Mucosa of gallbladder (tissue), 1 donor: ENCODE measurements around the gene GPR108. TPM values are rescaled to one million over a fixed set of nuclear protein-coding genes. Genes with fewer than 3 reads are reported as not detected.

ENCODE experiments used
- DNase-seq: peaks from one replicate; pipeline ENCODE4 v3.0.0-alpha.2; 2020; ENCODE audit warnings: low spot score
- total RNA-seq: library from RNA; stranded (reverse); gene quantifications from one replicate; pipeline ENCODE4 v1.2.1, GENCODE V29; 2021
- donor health status: DM: no; HTN: no; CAD: no.

Gene GPR108
- total RNA-seq, 1 donor from 2014 or later = 137 TPM

DNA sequence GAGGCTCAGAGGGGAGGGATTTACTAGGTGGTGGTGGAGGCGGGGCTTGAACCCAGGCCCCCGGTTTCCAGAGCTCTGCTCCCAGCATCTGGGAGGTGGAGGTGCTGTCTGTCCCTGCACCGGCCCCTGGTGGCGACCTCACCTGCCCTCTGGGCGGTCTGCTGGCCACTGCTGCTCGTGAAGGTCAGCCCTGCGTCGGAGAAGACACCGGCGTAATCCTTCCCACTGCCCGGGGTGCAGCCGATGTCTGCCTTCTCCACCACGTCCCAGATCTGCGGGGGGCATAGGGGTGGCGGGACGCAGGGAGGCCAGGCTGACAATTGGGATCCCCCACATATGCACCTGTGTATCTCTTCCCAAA, 29.7 kb downstream of the GPR108 start:
- no peak for DNase-seq

DNA sequence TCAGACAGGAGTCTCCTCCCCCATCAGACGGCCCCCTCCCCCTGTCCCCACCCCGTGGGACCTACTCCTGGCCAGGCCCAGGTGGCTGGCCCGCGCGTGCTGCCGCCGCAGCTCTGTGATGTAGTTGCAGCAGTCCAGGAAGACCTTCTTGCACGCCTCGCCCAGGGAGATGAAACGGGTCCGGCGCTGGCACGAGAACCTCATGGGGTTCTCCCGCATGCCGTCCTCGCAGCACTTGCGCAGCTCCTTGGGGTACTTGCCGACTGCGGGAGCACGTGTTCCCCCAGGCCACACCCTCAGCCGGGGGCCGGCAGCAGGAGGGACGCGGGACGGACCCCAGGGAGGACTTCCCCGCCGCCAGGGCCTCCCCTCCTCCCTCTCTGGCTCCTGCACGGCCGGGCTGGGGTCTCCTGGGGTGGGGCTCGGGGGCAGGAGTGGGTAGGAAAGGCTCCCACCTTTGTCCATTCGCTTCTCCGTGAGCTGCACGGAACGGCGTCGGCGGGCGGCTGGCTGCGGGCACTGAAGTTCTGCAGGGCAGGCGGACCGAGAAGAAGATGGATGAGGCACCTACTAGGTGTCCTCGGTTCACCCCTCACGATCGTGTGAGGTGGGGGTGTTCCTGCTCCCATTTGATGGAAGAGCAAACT, 30.2 kb downstream of the GPR108 start:
- DNase-seq = no peak

DNA sequence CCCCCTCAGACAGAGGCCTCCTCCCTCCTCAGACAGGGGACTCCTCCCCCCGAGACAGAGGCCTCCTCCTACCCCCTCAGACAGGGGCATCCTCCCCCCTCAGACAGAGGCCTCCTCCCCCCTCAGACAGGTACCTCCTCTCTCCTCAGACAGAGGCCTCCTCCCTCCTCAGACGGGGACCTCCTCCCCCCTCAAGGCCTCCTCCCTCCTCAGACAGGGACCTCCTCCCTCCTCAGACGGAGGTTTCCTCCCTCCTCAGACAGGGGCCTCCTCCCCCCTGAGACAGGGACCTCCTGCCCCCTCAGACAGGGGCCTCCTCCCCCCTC, 30.8 kb downstream of the GPR108 start:
- DNase-seq = no peak

DNA sequence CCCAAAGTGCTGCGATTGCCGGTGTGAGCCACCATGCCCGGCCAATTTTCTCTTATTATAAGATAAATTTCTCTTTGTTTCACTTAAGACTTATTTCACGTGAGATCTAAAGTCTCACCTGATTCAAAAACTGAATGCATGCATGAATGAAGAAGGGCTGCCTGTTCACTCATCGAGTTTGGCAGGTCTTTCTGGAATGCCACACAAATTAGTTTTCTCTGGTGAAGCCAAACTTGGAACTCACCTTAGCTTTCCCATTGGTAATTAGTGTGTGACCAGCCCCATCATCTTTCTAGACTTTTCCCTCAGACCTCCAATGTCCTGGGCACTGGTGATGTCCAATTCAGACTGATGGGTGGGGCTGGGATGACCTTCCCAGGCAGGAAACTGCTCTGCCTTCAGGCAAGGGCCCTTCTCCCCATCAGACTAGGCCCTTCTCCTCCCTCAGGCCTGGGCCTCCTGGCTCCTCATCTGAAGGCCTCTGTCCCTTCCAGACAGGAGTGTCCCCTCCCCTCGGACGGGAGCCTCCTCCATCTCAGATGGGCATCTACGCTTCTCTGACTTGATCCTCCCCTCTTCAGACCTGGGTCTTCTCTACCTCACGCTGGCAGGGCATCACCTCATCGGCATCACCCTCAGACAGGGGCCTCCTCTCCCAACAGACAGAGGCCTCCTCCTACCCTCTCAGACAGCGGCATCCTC, 31.3 kb downstream of the GPR108 start:
- DNase-seq = no peak

DNA sequence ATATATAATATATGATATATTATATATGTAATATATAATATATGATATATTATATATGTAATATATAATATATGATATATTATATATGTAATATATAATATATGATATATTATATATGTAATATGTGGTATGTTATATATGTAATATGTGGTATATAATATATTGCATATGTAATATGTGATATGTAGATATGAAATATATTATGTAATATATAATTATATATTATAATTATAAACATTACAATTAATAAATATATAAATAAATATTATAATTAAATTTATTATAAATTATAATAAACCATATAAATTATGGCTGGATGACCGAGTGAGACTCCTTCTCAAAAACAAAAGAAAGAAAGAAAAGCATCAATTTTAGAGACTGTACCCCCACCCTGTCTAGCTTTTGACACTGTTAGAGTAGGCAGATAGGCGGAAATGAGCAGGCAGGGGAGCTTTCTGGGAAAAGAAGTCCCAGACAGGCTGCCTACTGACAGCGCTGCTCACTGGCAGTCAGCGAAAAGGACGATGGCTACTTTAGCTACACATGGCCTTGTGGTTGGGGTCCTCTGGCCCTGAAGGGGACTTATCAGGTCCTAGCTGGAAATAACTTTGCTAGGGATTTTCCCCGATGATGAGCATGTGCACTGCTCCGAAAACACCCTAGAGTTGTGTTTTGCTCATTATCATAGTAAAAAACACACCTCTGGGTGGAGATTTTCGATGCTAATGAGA, 36.6 kb downstream of the GPR108 start:
- DNase-seq = no peak

DNA sequence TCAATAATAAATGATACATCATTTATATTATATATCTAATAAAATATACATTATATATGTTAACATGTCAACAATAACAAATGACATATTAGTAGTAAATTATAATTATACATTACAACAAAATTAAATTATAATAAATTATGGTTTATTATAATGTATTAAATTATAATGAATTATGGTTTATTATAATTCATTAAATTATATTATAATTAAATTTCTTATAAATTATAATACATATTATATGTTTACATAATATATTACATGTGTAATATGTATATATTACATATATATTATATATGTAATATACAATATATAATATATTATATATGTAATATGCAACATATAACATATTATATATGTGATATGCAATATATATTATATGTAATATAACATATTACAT, 37.4 kb downstream of the GPR108 start:
- DNase-seq = no peak

DNA sequence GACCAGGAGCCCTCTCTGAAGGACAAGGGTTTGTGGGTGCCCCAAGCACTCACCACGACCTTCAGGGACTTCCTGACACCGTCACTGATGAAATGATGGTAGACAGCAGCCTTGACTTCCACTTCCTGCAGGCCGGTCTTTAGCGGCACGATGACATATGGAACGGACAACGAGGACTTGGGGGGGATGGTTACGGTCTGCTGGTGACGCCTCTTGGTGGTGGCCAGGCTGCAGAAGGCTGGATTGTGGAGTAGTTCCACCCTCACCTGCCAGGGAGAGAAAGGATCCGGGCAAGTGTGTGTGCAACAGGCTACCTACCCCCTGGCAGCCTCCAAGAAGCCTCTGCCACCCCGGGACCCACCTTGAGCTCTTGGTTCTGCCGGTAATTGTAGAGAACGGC, 40.1 kb downstream of the GPR108 start:
- no peak for DNase-seq

DNA sequence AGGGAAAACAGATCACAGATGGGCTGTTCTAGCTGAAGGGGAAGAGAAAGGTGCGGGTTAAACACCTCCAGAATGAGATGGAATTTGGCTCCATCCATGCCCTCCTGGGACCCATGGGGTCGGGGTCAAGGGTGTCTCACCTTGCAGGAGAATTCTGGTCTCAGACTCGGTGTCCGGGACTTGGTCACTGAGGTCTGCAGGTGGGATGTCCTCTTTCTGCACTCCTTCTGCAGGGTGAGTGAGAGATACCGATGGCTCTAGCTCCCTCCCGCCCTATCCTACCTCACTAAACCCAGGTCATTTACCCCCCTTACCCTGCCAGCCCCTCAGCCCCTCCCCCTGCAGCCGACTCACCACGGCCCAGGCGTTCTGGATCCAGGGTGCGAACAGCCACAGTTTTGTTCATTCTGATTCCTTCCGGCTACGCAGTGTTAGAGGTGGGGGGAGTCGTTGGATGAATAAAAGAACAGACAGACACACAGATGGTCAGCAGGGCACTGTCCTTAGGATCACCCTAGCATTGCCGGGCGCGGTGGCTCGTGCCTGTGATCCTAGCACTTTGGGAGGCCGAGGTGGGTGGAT, 41.0 kb downstream of the GPR108 start:
- DNase-seq = no peak

DNA sequence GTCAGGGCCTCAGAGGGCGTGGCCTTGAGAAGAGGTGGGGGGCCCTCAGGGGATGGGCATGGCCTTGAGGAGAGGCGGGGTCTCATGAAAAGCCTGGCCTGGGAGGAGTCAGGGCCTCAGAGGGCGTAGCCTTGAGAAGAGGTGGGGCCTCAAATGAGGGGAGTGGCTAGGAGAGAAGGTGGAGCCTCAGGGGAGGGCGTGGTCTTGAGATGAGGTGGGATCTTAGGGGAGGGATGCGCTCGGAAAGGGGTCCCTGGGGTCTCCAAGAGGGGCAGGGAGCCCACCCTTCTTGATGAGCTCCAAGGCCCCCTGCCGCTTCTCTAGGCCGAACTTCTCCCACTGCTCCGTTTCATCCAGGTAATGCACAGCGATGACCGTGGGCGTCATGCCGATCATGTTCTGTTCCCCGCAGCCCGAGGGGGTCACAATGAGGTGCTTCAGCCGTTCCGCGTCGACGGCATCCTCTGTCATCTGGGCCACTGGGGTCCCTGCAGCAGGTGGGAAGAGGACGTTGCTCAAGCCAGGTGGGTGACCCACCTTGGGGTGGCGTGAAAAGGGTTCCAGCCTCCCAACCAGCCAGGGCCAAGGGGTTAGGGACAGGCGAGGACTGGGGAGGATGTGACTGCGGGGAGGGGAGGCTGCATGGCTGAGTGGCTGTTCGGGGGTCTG, 43.1 kb downstream of the GPR108 start:
- DNase-seq = no peak

DNA sequence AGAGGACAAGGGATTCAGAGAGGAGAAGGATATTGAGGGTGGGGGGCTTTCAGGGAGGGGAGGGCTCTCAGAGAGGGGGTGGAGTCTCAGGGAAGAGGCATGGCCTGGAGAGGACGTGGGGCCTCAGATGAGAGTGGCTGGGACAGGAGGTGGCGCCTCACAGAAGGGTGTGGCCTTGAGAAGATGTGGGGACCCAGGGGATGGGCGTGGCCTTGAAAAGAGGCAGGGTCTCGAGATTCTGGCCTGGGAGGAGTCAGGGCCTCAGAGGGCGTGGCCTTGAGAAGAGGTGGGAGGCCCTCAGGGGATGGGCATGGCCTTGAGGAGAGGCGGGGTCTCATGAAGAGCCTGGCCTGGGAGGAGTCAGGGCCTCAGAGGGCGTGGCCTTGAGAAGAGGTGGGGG, 43.7 kb downstream of the GPR108 start:
- DNase-seq = no peak

DNA sequence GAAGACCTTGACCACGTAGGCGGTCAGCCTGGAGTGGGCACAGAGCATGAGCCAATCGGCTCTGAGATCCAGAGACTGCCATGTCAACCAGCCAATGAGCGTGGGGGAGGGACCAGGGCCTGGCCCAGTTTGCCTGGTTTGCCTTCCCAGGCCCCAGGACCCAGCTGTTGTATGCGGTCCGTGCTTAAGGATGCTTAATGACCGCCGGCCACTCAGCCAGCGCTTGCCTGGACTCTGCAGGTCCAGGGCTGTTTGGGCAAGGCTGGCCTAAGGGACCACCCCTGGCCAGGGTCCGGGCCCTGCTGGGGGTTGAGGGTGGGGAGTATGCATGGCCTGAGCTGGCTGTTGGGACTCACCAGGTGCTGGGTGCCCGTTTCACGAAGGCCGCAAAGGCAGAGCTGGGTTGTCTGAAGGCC, 44.3 kb downstream of the GPR108 start:
- DNase-seq = no peak

DNA sequence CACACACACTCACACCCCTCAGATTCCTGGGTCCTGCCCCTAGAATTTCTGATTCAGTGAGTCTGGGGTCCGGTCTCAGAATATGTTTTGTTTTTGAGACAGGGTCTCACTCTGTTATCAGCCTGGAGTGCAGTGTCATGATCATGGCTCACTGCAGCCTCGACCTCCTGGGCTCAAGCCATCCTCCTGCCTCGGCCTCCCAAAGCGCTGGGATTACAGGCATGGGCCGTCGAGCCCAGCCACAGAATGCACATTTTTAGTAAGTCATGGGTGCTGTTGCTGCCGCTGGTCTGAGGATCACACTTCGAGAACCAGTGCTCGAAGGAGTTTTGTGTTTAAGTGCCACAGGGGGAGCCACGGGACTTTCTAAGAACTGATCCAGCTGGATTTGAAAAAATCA, 45.4 kb downstream of the GPR108 start:
- no peak for DNase-seq

DNA sequence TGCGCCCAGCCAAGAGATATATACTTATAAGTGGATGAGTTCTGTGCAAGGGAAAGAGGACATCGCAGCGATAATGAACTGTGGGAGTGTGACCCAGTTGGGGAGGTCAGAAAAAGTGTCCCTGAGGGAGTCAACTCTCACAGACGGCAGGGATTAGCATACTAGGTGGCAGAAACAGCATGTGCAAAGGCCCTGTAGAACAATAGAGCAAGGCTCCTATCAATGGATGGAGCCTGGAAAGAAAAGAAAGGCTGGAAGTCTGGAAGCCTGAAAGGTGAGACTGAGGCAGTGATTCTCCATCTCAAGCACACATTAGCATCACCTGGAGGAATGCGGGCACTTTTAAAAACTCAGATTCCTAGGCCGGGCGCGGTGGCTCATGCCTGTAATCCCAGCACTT, 46.0 kb downstream of the GPR108 start:
- no peak for DNase-seq

DNA sequence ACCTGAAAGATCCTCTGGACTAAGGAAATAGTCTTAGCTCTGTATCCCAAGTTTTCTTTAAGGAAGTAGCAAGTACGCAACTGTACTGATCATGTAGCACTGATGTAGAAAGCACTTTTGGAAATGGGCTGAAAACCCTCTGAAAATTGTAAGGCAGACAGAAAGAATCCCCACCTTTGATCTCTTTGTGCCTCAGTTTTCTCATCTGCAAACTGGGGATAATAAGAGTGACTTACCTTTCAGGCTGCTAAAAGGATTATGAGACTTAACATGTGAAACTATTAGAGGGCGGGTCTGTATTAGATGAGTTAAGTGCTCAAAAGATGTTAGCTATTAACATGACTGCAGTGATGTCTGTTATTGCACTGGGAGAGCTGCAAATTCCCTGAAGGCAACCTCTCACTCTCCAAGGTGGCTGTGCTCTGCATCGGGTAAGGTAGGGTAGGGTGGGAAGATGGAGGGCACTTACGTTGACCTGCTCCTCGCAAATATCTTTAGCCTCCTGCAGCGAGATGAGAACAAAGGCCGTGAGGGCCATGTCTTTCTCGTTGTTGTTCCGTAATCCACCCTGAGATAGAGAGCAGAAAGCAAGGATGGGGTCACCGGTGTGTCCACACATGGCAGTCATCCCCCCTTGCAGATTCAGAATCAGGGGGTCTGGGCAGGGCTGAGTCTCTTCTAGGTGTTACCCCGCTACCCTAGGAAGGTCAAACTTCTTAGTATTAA, 47.1 kb downstream of the GPR108 start:
- DNase-seq = no peak

DNA sequence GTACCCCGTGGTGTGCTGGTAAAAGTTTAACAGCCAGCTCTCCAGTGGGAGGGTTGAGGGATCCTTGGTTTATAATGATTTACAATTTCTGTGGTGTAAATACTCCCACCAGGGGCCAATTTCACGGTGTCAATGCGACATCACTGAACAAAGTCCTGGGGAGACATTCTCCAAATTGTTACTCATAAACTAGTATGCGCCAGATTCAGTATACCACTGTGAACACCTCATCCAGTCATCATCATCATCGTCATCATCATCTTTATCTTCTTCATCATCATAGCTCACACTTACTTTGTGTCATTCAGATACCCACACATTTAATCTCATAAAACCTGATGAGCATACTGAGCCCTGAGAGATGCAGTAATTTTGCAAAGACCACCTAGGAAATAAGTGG, 50.3 kb downstream of the GPR108 start:
- no peak for DNase-seq

DNA sequence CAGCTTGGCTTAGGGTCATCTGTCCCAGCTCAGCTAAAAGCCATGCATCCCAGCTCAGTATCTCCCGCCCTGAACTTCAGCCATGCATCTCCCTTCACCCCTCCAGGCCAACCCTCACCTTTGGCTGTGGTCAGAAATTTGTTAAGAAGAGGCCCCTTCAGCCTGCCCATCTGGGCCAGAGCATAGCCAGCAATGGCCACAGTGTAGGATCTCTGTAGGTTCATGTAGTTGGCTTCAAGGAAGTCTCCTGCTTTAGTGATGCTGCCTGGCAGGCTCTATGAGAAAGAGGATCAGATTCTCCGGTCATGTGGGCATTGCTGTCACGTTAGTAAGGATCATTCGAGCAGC, 50.8 kb downstream of the GPR108 start:
- no peak for DNase-seq

DNA sequence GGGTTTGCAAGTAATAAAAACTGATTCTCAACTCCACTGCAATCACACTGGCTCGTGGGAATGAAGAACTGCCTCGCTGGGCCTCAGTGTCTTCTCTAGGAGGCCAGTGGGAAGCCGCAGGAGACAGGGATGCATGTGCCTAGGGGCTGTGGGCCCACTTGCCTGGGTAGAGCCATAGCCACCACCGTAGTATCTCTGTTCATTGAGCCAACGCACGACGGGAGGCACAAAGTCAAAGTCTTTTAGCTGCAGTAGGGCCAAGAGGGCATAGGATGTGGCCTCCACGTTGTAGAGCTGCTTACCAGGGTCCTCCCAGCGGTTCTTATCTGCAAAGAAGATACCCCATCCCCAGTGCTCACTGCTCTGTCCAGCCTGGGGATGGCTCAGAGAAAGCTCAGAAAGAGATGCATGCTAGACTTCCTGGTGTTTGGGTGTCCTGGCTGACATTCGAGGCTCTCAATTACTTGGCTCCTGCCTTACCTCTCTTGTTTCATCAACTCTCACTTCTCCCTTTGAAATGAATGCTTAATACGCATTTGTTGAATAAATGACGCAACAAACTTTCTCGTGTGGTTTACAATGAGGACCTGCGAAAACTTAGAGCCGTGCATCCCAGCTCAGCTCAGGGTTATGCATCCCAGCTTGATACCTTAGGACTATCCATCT, 51.3 kb downstream of the GPR108 start:
- DNase-seq = no peak

DNA sequence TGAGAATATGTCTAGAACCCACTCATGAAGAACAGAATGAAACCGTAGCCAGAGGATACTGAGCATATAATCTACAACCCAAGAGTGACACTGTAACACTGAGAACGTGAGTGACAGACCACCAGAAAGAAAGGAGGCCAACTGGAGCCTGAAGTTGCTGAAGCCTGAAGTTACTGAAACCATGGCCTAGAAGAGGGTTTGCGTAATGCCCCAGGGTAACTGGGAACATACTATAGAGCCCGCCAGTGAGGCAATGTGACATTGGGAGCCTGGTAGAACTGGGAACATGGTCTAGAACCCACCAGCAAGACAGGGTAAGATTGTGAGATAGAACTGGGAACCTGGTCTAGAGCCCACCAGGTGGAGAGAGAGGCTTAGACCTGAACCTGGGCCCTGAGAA, 51.9 kb downstream of the GPR108 start:
- no peak for DNase-seq

DNA sequence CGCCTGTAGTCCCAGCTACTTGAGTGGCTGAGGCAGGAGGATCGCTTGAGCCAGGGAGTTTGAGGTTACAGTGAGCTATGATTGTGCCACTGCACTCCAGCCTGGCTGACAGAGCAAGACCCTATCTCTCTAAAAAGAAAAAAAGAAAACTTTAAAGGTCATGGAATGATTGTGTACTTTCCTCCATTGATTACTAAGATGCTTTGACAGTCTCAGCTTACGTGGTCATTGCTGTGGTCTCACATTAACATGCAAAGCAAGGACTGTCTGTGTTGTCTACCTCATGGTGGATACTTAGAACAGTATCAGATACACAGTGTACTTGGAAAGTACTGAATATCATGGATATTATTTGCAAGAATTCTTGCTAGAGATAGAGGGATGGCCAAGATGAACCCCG, 53.4 kb downstream of the GPR108 start:
- no peak for DNase-seq

DNA sequence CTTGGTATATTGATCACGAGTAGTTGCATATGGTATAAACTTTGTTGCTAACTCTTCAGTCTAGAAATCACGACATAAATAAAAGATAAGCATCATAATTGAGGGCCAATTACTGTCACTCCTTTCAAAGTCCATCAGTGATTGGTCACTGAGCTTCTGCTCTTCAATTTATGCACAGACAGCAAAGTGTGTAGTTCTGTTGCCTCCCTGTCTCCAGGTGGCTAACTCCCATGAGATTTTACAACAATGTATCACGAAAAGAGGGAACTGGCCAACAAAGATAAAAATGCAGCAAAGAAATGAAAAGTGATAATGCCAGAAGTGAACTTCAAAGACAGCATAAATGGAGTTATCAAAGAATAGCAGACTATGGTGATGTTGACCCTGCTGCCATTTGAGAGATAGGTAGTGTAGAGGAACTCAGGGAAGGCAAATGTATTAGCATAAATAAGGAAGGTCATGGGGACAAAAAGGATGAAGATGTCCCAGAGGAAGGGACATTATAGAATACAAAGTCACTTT, 54.7 kb downstream of the GPR108 start:
- no peak for DNase-seq

DNA sequence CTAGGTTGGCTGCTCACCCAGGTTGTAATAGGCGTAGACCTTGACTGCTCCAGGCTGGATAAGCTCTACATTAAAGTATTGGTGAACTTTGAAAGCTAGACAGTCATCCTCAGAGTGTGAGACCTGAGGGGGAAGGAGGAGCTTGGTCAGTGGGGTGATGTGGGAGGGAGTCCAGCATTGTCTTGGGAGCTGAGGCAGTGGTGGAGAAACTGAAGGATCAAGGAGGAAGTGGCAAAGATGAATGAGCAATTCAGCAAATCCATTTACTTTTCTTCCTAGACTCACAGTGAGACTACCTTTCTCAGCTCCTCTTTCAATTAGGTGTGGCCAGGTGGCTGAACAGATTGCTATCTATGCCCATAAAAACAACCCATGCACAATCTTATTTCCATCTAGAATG, 57.2 kb downstream of the GPR108 start:
- DNase-seq = no peak
